T-cell (primary cell): ENCODE results near the gene HOTAIR. TPM values are rescaled to one million over a fixed set of nuclear protein-coding genes. Genes with fewer than 3 reads are reported as not detected.
A peak's percentile ranks its signal among the peaks of the same experiment; 100 is the strongest.

ENCODE experiments used
- ATAC-seq, 4 experiments: fragments of 200-7000 bp in 3 of 4; fragments of 150-1000 bp in 1 of 4; cut with Tn5 transposase; replicated peaks in 1 of 4; 1 replicate in 3 of 4; 2 replicates in 1 of 4; pipeline ENCODE4 v1.10.0; 2021; ENCODE audit warnings: moderate library complexity in 3 of 4, mild to moderate bottlenecking in 2 of 4, moderate number of reproducible peaks in 1 of 4
- CTCF ChIA-PET, 2 donors: fragments of 300-600 bp; sonication (Branson Sonifier 250); formaldehyde crosslinking; loops; one replicate each; lab custom pipeline; 2022; ENCODE audit warnings: antibody characterized with exemption in 2 of 2; lab: Charles Lee
- POLR2A ChIA-PET, 2 donors: fragments of 300-600 bp; sonication (Branson Sonifier 250); formaldehyde crosslinking; loops; one replicate each; lab custom pipeline; 2022; ENCODE audit warnings: antibody characterized with exemption in 2 of 2; lab: Charles Lee
- DNase-seq, 35 experiments: peaks; one replicate each; pipeline versions ENCODE4 v3.0.0 to v3.0.0-alpha.2; 2013 to 2023
- H3K27ac ChIP-seq: one replicate; pipeline ENCODE4 v1.5.1; 2013; ENCODE audit warnings: low read length
- H3K27me3 ChIP-seq, 2 experiments: replicated peaks in 1 of 2; 1 replicate in 1 of 2; 2 replicates in 1 of 2; pipeline versions ENCODE4 v1.6.1 to v1.7.0; 2013; ENCODE audit warnings: low read length in 1 of 2, mixed read lengths in 1 of 2; ENCODE audit not compliant: control insufficient read depth in 2 of 2, insufficient read depth in 2 of 2; ENCODE audit errors: extremely low read depth in 1 of 2
- H3K36me3 ChIP-seq, 2 donors: 1 replicate in 1 of 2; 2 replicates in 1 of 2; pipeline versions ENCODE4 v1.6.1 to v1.7.0; 2013; ENCODE audit warnings: low read length in 1 of 2; ENCODE audit not compliant: control insufficient read depth in 2 of 2, insufficient read depth in 1 of 2; ENCODE audit errors: extremely low read depth in 1 of 2
- H3K4me1 ChIP-seq, 2 experiments: 1 replicate in 1 of 2; 2 replicates in 1 of 2; pipeline versions ENCODE4 v1.6.1 to v1.7.0; 2013; ENCODE audit warnings: low read length in 2 of 2, mixed read lengths in 1 of 2; ENCODE audit not compliant: insufficient read depth in 2 of 2, control insufficient read depth in 1 of 2; ENCODE audit errors: extremely low read depth in 1 of 2
- H3K4me3 ChIP-seq, 2 donors: 1 replicate in 1 of 2; 2 replicates in 1 of 2; pipeline versions ENCODE4 v1.5.1 to v1.7.0; 2013; ENCODE audit warnings: mild to moderate bottlenecking in 2 of 2, low read length in 1 of 2, moderate library complexity in 1 of 2; ENCODE audit not compliant: control insufficient read depth in 1 of 2; ENCODE audit errors: extremely low read depth in 1 of 2
- H3K9me3 ChIP-seq: 2 replicates; pipeline ENCODE4 v1.7.0; 2013
- H3K27ac Mint-ChIP-seq, 2 donors: one replicate each; pipeline ENCODE4 v1.8.0; 2020 to 2021; ENCODE audit warnings: mild to moderate bottlenecking in 2 of 2, mixed read lengths in 2 of 2
- H3K27me3 Mint-ChIP-seq, 2 donors: one replicate each; pipeline ENCODE4 v1.8.0; 2021 to 2022; ENCODE audit warnings: mixed read lengths in 2 of 2
- H3K36me3 Mint-ChIP-seq: one replicate; pipeline ENCODE4 v1.8.0; 2021; ENCODE audit warnings: mixed read lengths
- H3K4me1 Mint-ChIP-seq, 3 donors: one replicate each; pipeline ENCODE4 v1.8.0; 2020 to 2022; ENCODE audit warnings: mixed read lengths in 3 of 3, mild to moderate bottlenecking in 1 of 3
- H3K4me3 Mint-ChIP-seq, 3 donors: one replicate each; pipeline ENCODE4 v1.8.0; 2020 to 2022; ENCODE audit warnings: mild to moderate bottlenecking in 3 of 3, mixed read lengths in 3 of 3, moderate library complexity in 3 of 3
- H3K9me3 Mint-ChIP-seq, 3 donors: one replicate each; pipeline ENCODE4 v1.8.0; 2020 to 2022; ENCODE audit warnings: mixed read lengths in 3 of 3
- WGBS: methylation state at CpG from one replicate; pipeline ENCODE4 v1.1.5; 2013; ENCODE audit warnings: missing lambda C conversion rate; ENCODE audit not compliant: insufficient coverage; 5-methylcytosine and 5-hydroxymethylcytosine counted together
- total RNA-seq, 35 experiments: library from RNA in 6 of 35; stranded (reverse) in 6 of 35; fragments of 120-200 nt in 1 of 35; gene quantifications; one replicate each; pipeline versions ENCODE4 v1.2.1 to v1.2.4 and lab custom pipeline; 2013 to 2026

The HOTAIR gene
- total RNA-seq, 5 donors from 2014 or later (not counting 1 experiment from before 2014, with no cell fraction given), result not detected

- ATAC-seq (no peak), DNase-seq (no peak)
- Mint-ChIP-seq H3K36me3 (no peaks in the 10 kb centered on the region), H3K9me3 (no peaks in the 10 kb centered on the region), H3K4me3 (peak overlapping the region in 1 of 3 donors; percentile 15), H3K27ac (peak overlapping the region in 1 of 2 donors; percentile 39), H3K4me1 (peaks cover 27 to 28% (median 27%) of the 10 kb centered on the region in 3 donors), H3K27me3 (peaks cover 73 to 89% of the 10 kb centered on the region in 2 donors)
- WGBS, result 10% methylated on average over 5 of the region's 19 CpGs
- H3K36me3 ChIP-seq, result no peaks in the 10 kb centered on the region
- peaks cover 21 to 95% of the 10 kb centered on the region in 2 experiments for H3K27me3 ChIP-seq
- CTCF ChIA-PET, result interaction anchor here in 1 of 2 donors (0.6 kb wide), 1 partner anchor 447 kb away, joined by 3 read pairs; no protein-coding TSS in a partner anchor
- H3K4me3 ChIP-seq, result no peak overlapping the region
- H3K9me3 ChIP-seq, result no peaks in the 10 kb centered on the region
- POLR2A ChIA-PET, result no interaction called here
- peaks cover 0 to 51% of the 10 kb centered on the region in 2 experiments for H3K4me1 ChIP-seq
- H3K27ac ChIP-seq, result no peak overlapping the region
Measured at GRCh38 chr12:53953831-53954693, 20.7 kb downstream of the HOTAIR start.

DNA sequence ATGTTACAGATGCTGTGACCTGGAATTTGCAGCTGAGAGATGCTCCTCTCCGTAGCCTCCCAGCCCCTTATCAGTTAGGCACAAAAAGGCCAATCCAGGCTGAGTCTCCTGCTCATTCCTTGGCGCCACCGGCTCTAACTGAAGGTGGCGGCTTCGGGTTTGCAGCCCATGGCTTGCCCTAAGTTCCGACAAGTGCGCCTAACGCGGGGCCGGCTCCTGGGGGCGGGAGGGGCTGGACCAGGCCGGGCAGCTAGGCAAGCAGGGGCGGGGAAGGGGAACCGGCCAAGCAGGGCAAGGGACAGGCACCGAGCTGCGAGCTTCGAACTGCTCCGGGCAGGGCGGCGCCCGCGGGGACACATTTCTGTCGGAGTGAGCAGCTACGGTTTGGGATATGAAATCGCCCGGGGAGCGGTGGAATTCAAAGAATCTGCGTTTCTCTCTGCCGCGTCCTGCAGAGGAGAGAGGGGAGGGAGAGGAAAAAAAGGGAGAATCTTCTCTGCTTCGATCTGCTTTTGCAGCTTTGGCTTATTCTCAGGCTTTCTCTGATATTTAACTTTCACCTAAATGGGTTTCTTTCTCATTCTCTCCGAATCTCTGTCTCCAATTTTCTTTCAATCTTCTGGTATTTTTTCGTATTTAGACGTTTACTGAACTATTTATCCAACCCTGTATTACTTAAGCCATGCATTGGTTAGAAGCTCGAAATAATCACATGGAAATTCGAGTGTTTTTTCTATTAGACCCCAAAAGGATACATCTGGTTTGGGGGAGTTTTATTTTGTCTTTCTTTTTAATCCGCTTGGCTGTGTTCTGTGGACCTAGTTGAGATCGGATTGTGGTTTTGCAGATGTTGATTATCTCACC lies 21.7 kb downstream of the HOTAIR start:
- no peak overlapping the region for H3K4me3 Mint-ChIP-seq
- peaks cover 25 to 28% (median 27%) of the 10 kb centered on the region in 3 donors for H3K4me1 Mint-ChIP-seq
- H3K27me3 ChIP-seq, result peaks cover 15 to 95% of the 10 kb centered on the region in 2 experiments
- ChIA-PET POLR2A (no interaction called here), CTCF (no interaction called here)
- WGBS, result 10% methylated on average over 28 of the region's 38 CpGs
- no peak overlapping the region for H3K27ac Mint-ChIP-seq
- H3K4me3 ChIP-seq, result no peak overlapping the region
- H3K9me3 Mint-ChIP-seq, result no peaks in the 10 kb centered on the region
- H3K9me3 ChIP-seq, result no peaks in the 10 kb centered on the region
- H3K27me3 Mint-ChIP-seq, result peaks cover 73 to 91% of the 10 kb centered on the region in 2 donors
- ATAC-seq, result no peak
- no peaks in the 10 kb centered on the region for H3K36me3 ChIP-seq
- H3K27ac ChIP-seq, result no peak overlapping the region
- H3K36me3 Mint-ChIP-seq, result no peaks in the 10 kb centered on the region
- H3K4me1 ChIP-seq, result peaks cover 0 to 51% of the 10 kb centered on the region in 2 experiments
- no peak for DNase-seq

DNA sequence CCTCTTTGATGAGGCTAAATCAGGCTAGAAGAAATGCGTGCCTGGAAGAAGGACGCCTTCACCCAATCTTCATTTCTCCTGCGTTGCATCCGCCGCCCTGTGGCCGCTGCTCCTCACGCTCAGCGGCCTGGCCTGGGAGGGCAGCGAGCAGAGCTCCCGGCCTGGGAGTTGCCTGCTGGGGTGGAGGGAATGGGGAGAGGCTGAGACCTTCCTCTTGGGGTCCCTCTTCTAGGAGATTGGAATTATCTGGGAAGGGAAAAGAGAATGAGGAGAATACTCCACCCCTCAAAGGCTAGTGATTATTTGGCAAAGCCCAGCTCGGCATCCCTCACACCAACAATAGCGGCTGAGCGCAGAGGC lies 22.4 kb downstream of the HOTAIR start:
- Histone ChIP-seq H3K27ac (no peak overlapping the region), H3K27me3 (peaks cover 19 to 95% of the 10 kb centered on the region in 2 experiments), H3K4me3 (peak overlapping the region in 1 of 2 donors; percentile 35), H3K9me3 (no peaks in the 10 kb centered on the region), H3K4me1 (peaks cover 0 to 51% of the 10 kb centered on the region in 2 experiments), H3K36me3 (no peaks in the 10 kb centered on the region)
- Mint-ChIP-seq H3K27me3 (peaks cover 73 to 93% of the 10 kb centered on the region in 2 donors), H3K9me3 (no peaks in the 10 kb centered on the region), H3K4me3 (peak overlapping the region in 1 of 3 donors; percentile 15), H3K27ac (peak overlapping the region in 1 of 2 donors; percentile 69), H3K4me1 (peaks cover 22 to 28% (median 27%) of the 10 kb centered on the region in 3 donors), H3K36me3 (no peaks in the 10 kb centered on the region)
- CTCF ChIA-PET, result no interaction called here
- ATAC-seq, result no peak
- peak in 1 of 35 experiments; percentile 32 for DNase-seq
- POLR2A ChIA-PET, result no interaction called here
- WGBS, result 7% methylated on average over 5 of the region's 13 CpGs

DNA sequence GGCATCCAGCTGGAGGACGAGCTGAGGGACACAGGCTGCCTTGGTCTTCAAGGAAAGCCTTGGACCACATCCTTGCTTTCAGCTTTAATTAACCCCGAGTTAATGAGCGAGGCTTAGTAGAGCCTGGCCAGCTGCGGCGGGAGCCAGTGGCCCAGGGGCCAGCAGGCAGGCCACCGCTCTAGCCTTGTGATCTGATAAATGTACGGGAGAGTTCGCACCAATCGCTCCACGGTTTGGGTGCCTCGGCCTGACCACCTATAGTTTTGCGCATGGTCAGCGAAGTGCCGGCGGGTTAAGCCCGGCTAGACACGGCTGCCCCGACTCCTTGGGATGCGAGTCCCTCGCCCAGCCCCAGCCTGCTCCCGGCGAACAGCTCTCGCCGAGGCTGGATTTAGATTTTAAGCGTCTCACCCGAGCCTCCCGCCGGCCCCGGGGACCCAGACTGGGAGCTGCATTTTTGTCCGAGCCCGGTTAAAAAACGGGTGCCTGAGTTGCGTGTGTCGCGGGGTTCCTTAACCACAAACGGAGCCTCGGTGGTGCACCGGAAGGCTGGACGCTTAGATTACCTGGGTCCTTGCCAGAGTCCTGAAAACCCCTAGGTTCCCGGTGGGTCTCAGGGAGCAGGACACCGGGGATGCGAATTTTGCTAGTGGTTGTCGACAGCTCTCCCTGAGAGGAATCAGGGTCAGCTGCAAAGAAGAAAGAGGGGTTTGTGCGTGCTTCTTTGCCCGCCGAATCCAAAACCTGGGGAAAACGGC lies 23.0 kb downstream of the HOTAIR start:
- Mint-ChIP-seq H3K9me3 (no peaks in the 10 kb centered on the region), H3K27me3 (peaks cover 72 to 92% of the 10 kb centered on the region in 2 donors), H3K4me1 (peaks cover 18 to 24% (median 23%) of the 10 kb centered on the region in 3 donors), H3K36me3 (no peaks in the 10 kb centered on the region), H3K4me3 (peak overlapping the region in 1 of 3 donors; percentile 15), H3K27ac (peak overlapping the region in 1 of 2 donors; percentile 31)
- WGBS, result 7% methylated on average over 42 of the region's 47 CpGs
- ChIA-PET CTCF (no interaction called here), POLR2A (no interaction called here)
- peaks cover 0 to 47% of the 10 kb centered on the region in 2 experiments for H3K4me1 ChIP-seq
- no peaks in the 10 kb centered on the region for H3K36me3 ChIP-seq
- peak overlapping the region in 1 of 2 donors; percentile 35 for H3K4me3 ChIP-seq
- H3K27me3 ChIP-seq, result peaks cover 24 to 94% of the 10 kb centered on the region in 2 experiments
- ATAC-seq, result no peak
- H3K27ac ChIP-seq, result no peak overlapping the region
- DNase-seq, result no peak
- no peaks in the 10 kb centered on the region for H3K9me3 ChIP-seq

GRCh38 chr12:53950789-53951576 lies 23.8 kb downstream of the HOTAIR start:
- Mint-ChIP-seq H3K27me3 (peaks cover 72 to 92% of the 10 kb centered on the region in 2 donors), H3K4me1 (peaks cover 11 to 16% (median 15%) of the 10 kb centered on the region in 3 donors), H3K27ac (no peak overlapping the region), H3K4me3 (peak overlapping the region in 1 of 3 donors; percentile 17), H3K9me3 (no peaks in the 10 kb centered on the region), H3K36me3 (no peaks in the 10 kb centered on the region)
- no peak for DNase-seq
- Histone ChIP-seq H3K27ac (no peak overlapping the region), H3K36me3 (no peaks in the 10 kb centered on the region), H3K4me1 (peaks cover 0 to 39% of the 10 kb centered on the region in 2 experiments), H3K27me3 (peaks cover 26 to 94% of the 10 kb centered on the region in 2 experiments), H3K9me3 (no peaks in the 10 kb centered on the region), H3K4me3 (no peak overlapping the region)
- 4% methylated on average over 21 of the region's 34 CpGs for WGBS
- POLR2A ChIA-PET, result interaction anchor here in 1 of 2 donors (0.6 kb wide), 1 partner anchor 12 kb away, joined by 5 read pairs; the partner anchor contains the start of gene HOXC13
- CTCF ChIA-PET, result no interaction called here
- no peak for ATAC-seq
